Amniotic stem cell (primary cell): ENCODE results near the gene KCTD5.
"Not testable (repeated sequence)": the region's sequence is repeated elsewhere in the genome, so short reads cannot be mapped to it uniquely, and the experiment has no call there.

Experiments used
- DNase-seq: peaks from one replicate; lab custom pipeline; 2025; lab: John Stamatoyannopoulos, UW

KCTD5 gene

GRCh38 chr16:2710021-2710710, 27.8 kb downstream of the KCTD5 start:
- DNase-seq, result no peak

DNA sequence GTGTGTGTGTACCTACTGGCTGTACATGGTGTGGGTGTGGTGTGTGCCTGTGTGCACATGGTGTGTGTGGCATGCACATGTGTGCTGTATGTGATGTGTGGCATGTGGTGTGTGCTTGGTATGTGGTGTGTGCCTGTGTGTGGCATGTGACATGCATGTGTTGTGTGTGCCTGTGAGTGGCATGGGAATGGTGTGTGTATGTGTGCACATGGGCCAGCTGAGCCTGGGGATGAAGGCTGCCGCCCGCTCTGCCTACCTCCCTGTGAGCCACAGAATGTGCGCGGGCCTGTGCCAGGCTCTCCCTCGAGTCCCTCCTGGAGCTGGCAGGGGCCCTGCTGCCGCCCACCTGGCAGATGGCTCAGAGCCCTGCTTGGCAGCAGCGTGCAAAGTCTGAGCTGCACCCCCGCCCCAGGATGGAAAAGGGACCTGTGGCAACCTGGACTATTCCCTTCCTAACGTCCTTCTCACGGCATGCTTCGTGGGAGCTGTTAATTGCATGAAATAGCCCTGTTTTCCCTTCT, 28.4 kb downstream of the KCTD5 start:
- DNase-seq, result no peak

DNA sequence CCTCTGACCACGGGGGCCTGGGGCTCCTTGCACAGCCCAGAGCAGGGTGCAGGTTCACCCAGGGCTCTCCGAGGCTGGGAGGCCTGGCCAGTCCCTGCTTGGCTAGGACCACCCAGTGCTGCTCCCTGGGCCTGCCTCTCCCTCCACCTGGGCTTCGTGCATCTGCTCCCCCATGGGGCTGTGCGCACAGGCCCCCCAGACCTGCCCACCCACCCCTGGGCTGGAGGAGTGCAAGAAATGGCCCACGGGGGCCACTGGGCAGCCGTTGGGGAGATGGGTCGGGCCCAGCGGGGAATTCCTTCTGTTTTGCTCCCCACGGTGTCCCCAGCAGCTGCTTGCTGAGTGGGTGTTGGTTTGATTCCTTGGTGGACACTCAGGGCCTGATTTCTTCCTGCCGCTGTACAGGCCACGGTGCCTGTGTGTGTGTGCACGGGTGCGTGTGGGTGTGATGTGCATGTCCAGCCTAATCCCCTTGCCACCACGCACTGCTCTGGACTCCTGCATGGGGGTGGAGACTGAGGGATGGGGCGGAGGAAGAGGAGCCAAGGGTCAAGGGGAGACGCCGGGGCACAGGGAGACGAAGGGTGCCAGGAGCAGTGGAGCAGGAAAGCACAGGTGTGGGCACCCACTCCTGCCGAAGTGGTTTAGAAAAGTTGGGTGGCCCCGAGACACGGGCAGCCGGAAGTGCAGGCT, 29.2 kb downstream of the KCTD5 start:
- no peak for DNase-seq

GRCh38 chr16:2712063-2712441, 29.7 kb downstream of the KCTD5 start:
- DNase-seq, result no peak

GRCh38 chr16:2712546-2712945, 30.2 kb downstream of the KCTD5 start:
- no peak for DNase-seq

DNA sequence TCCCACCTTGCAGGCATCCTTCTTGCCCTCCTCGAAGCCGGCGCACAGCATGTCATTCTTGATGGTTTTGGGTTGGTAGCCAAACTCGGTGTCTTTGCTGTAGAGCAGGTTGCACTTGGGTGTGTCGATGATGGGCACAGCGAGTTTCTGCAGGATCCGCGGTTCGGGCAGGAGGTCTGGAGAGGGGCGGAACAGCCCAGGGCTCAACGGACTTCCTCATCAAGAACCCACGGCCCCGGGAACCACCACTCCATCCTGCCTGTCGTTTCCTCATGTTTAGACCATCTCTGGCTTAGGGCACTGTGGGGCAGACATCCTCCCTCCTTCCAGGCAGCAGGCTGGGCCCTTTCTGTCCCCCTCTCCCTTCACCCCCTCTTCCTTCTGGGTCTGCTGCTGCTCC, 31.2 kb downstream of the KCTD5 start:
- DNase-seq, result no peak

- no peak for DNase-seq
Measured at GRCh38 chr16:2713985-2714774, 31.9 kb downstream of the KCTD5 start.

GRCh38 chr16:2715064-2715463, 32.7 kb downstream of the KCTD5 start:
- no peak for DNase-seq

DNA sequence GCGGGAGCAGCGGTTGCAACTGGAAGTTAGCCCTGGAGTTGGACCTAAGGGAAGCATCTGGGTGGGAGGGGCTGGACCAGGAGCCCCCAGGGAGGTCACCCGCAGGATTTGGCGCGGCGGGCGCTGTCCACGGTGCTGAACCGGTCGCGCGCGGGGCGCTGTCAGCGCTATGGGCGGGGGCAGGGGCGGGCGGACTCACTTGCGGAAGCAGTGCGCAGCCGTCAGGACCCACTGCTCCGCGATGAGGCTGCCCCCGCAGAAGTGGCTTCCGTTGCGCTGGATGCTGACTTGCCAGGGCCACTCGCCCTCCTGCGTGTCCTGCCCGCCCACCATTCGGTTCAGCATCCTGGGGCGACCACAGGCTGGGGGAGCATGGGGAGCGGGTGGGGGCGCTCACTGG, 33.2 kb downstream of the KCTD5 start:
- DNase-seq, result no peak

GRCh38 chr16:2715966-2716885, 33.9 kb downstream of the KCTD5 start:
- DNase-seq, result no peak

GRCh38 chr16:2716948-2717347, 34.6 kb downstream of the KCTD5 start:
- DNase-seq, result no peak

DNA sequence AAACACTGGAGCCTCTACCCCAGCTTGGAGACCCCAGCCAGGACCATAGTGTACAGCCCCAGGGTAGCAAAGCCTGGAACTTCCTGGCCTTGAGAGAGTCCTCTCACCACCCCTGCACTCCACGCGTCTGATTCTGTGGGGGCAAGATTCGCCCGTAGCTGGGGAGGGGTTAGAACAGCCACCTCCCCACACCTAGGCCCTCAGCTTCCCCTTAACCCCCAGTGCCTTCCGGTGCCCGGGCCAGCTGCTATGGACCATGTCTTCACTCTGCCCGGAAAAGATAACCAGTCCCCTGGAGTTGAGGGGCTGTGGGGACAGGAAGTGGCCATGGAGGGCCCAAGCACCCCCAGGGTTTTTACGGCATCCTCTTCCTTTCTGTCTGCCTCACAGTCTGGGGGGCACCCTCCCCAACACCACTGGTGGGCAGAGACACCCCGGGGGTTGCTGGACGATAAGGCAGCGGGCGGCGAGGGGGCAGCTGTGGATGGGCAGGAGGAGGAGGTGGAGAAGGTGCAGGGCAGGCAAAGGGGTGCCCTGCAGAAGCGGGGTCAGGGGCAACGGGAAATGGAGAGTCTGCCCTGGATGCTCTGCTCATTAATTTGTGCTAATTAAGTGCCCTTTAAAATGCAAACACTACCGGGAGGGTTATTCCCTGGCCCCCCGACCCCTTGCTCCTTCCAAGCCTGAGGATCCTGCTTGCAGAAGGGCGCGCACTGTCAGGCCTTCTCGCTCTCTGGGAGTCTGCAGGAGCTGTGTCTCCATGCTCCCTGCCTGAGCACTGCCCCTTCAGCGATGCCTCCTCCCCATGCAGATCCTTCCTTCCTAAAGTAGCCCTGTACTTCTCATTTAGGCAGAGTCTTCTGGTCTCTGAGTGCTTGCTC, 35.3 kb downstream of the KCTD5 start:
- DNase-seq, result no peak

DNA sequence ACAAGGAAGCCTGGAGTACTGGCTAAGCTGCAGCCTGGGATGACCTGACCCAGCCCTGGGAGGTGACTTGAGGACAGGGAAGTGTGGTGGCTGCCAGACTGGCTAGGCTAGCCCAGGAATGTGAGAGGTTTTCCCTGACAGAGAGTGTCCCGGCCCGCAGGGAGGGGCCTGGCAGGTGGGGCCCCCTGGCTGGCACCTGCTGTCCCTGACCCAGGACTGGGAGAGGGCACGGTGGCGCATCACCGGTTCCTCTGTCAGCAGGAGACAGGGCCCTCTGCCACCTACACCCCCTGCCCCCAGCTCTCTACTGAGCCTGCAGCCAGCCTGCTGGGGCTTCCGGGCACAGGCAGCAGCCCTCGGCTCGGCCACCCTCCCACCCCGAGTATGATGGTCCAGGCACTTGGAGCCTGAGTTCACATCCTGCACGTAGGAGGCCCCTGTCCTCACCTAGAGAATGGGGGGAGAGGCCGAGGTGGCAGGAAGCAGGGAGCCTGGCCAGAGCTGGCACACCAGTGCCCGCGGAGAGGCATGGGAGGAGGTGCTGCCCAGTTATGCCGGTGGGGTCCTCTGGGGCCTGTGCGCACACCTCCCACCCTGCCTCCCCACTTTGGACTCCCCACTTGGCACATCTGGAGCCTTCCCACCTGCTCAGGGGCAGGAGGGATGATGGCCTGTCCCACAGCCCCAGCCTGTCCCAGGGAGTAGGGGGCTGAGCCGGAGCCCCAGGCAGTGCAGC, 37.2 kb downstream of the KCTD5 start:
- no peak for DNase-seq

DNA sequence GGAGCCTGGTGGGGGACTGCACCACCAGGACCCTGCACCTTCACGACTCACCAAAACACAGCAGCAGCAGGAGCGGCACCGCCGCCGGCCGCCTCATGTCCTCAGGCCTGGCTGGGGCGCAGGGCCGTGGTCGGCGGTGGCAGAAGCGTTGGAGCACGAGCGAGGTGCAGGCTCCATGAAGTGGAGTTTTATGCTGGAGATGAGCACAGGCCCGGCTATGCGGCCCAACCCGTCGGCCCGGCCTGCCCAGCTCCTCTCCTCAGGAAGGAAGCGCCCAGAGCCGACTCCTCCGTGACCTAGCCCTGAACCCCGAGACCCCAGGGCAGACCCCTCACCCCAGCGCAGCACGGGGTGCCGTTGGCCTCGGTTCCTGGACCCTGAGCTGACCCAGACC, 37.7 kb downstream of the KCTD5 start, which contains the start of gene PRSS27:
Gene PRSS27, minus strand, starts transcription at position 161 of the 394 bp plus-strand sequence. Its CDS starts 64 bp downstream, at position 97.
- DNase-seq, result no peak

DNA sequence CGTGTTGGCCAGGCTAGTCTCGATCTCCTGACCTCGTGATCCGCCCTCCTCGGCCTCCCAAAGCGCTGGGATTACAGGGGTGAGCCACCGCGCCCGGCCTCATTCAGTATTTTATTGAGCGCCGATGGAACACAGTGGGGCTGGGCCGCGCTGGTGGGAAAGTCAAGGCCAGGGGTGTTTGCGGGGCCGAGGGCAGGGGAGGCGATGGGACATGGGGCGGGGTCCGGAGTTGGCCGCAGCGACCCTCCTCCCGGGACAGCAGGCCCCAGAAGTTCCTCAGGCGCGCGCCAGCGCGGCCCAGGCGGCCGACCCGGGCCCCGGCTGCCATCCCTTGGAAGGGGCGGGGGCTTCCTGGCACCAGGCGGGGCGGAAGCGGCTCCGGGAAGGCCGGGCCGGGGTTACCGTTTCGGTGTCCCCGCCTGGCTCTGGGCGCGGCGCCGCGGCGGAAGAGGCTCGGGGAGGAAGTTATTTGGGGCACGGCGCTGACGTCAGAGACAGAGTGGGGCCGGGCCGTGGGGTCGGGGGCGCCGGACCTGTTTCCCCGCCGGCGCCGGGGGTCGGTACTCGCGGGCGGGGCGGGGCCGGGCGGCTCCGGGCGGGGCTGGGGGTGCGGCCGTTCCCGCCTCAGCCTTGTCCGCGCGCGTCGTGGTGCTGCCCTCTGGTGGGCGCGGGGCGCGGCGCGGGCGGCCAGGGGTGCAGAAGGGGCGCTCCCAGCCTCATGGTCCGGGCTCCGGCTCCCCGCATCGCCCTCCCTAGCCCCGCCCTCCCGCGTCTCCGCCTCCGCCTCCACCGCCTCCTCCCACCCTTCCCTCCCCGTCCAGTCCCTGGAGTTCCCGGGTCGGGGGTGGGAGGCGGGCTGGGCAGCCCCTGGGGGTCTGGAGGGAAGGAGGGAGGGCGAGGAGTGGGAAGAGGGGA, 38.7 kb downstream of the KCTD5 start:
- DNase-seq, result peak; percentile 66

DNA sequence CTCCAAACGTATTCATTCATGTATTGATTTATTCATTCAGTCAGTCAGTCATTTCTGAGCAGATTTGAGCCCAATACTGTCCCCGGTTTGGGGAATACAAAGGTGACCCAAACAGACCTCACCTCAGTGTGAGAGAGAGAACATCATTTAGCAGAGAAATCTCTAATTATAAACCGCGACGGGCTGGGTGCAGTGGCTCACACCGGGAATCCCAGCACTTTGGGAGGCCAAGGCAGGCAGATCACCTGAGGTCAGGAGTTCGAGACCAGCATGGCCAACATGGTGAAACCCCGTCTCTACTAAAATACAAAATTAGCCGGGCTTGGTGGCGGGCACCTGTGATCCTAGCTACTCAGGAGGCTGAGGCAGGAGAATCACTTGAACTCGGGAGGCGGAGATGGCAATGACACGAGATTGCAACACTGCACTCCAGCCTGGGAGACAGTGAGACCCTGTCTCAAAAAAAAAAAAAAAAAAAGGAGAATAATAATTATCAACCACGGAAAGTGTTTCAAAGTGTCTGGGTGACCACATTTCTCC, 39.4 kb downstream of the KCTD5 start:
- DNase-seq, result not testable (repeated sequence)

- DNase-seq, result no peak
Measured at GRCh38 chr16:2724088-2724676, 41.9 kb downstream of the KCTD5 start.

DNA sequence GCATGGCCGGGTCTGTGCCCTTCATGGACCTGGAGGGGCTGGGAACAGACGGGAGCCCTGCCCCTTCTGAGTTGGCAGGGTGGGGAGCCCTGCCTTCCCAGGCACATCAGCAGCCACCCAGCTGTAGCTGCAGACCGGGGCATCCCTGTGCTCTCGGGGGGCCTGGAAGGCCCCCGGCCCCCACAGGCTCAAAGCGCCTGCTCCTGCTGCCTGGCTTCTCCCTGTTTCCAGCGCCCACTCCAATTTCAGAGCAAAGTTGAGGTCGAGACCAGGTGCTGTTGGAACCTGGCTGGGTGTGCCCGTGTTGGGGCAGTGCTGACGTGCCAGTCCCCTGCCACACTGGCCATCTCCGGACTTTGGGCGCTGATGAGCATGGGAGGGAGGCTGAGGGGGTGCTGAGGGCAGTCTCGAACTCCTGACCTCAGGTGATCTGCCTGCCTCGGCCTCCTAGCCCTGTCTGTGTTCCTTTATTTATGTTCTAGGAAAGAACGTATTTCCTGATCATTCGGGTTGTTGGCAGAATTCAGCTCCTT, 42.6 kb downstream of the KCTD5 start:
- no peak for DNase-seq
